Lung (tissue), 12 donors: Measurements from ENCODE around the gene ARHGEF16. TPM values are rescaled to one million over a fixed set of nuclear protein-coding genes. Genes with fewer than 3 reads are reported as not detected.
A peak's percentile ranks its signal among the peaks of the same experiment; 100 is the strongest.

Experiments
- ATAC-seq: fragments of 200-7000 bp; cut with Tn5 transposase; one replicate; pipeline ENCODE4 v1.9.1; 2020; ENCODE audit warnings: moderate number of reproducible peaks; ENCODE audit not compliant: insufficient read depth, low FRiP score
- DNase-seq, 3 donors: peaks; one replicate each; pipeline ENCODE4 v3.0.0-alpha.2; 2013 to 2017
- H3K27ac ChIP-seq, 2 donors: one replicate each; pipeline ENCODE4 v1.5.1; 2013; ENCODE audit warnings: mild to moderate bottlenecking in 2 of 2, moderate library complexity in 2 of 2, control low read depth in 1 of 2, inconsistent platforms in 1 of 2, low read depth in 1 of 2, low read length in 1 of 2
- H3K27me3 ChIP-seq, 3 donors: one replicate each; pipeline ENCODE4 v1.5.1; 2013; ENCODE audit warnings: low read length in 2 of 3; ENCODE audit not compliant: control insufficient read depth in 3 of 3, insufficient read depth in 3 of 3
- H3K36me3 ChIP-seq, 4 donors: one replicate each; pipeline ENCODE4 v1.5.1; 2013; ENCODE audit warnings: low read length in 4 of 4, mild to moderate bottlenecking in 1 of 4, moderate library complexity in 1 of 4; ENCODE audit not compliant: control insufficient read depth in 4 of 4, insufficient read depth in 4 of 4
- H3K4me1 ChIP-seq, 5 donors: one replicate each; pipeline ENCODE4 v1.5.1; 2013; ENCODE audit warnings: low read length in 5 of 5, mild to moderate bottlenecking in 2 of 5, moderate library complexity in 1 of 5; ENCODE audit not compliant: control insufficient read depth in 5 of 5, insufficient read depth in 5 of 5
- H3K4me3 ChIP-seq: one replicate; pipeline ENCODE4 v1.5.1; 2013; ENCODE audit warnings: mild to moderate bottlenecking, control low read depth, moderate library complexity
- H3K9ac ChIP-seq, 2 donors: one replicate each; pipeline ENCODE4 v1.5.1; 2013; ENCODE audit warnings: low read length in 2 of 2, control low read depth in 1 of 2; ENCODE audit not compliant: insufficient read depth in 1 of 2
- H3K9me3 ChIP-seq, 4 donors: one replicate each; pipeline ENCODE4 v1.5.1; 2013; ENCODE audit warnings: low read length in 3 of 4, mild to moderate bottlenecking in 1 of 4, moderate library complexity in 1 of 4; ENCODE audit not compliant: control insufficient read depth in 4 of 4, insufficient read depth in 3 of 4
- CTCF ChIP-seq: IDR thresholded peaks from 2 replicates; pipeline ENCODE4 v1.5.1; 2012; ENCODE audit warnings: mild to moderate bottlenecking; ENCODE audit errors: control extremely low read depth, extremely low read depth
- WGBS, 2 donors: extraction: QIAGEN DNeasy Blood & Tissue Kit; methylation state at CpG; one replicate each; pipeline ENCODE4 v1.1.7; 2013; 5-methylcytosine and 5-hydroxymethylcytosine counted together
- polyA plus RNA-seq, 2 donors: library from polyadenylated mRNA; stranded (reverse); fragments of 200-250 nt; gene quantifications; one replicate each; pipeline ENCODE4 v1.2.1, GENCODE V29; 2013
- total RNA-seq, 2 donors: library from RNA; depleted of rRNA in 1 of 2; stranded (reverse); fragments of >200 nt in 1 of 2; gene quantifications; one replicate each; pipeline ENCODE4 v1.2.1, GENCODE V29; 2014 to 2021
- donor health status: control.
- donor health status: control.
- donor health status: Bipolar disorder and iron deficiency.
- donor health status: healthy.
- donor health status: DM: yes; HTN: yes; CAD: no.

The ARHGEF16 gene
- total and polyA plus RNA-seq, 4 donors: 6.5 to 14.8 (median 9.8) TPM

- Histone ChIP-seq H3K9ac (no peak overlapping the region), H3K36me3 (peaks cover 0 to 5% (median 0%) of the 10 kb centered on the region in 4 donors), H3K4me3 (no peak overlapping the region), H3K27ac (no peak overlapping the region), H3K27me3 (no peaks in the 10 kb centered on the region), H3K4me1 (peaks cover 0 to 28% (median 0%) of the 10 kb centered on the region in 5 donors), H3K9me3 (no peaks in the 10 kb centered on the region)
- TF ChIP-seq CTCF: no peak
- 93 to 94% methylated on average over 31 of the region's 31 CpGs for WGBS, 2 donors
- no peak for ATAC-seq
- no peak for DNase-seq
Measured at GRCh38 chr1:3469104-3469848, 14.8 kb downstream of the ARHGEF16 start.

- Histone ChIP-seq H3K9me3 (no peaks in the 10 kb centered on the region), H3K27ac (no peak overlapping the region), H3K4me3 (no peak overlapping the region), H3K4me1 (peaks cover 0 to 28% (median 0%) of the 10 kb centered on the region in 5 donors), H3K36me3 (peaks cover 0 to 5% (median 0%) of the 10 kb centered on the region in 4 donors), H3K9ac (no peak overlapping the region), H3K27me3 (no peaks in the 10 kb centered on the region)
- no peak for TF ChIP-seq CTCF
- ATAC-seq: no peak
- DNase-seq: peak in 1 of 3 donors; percentile 11
- 92 to 94% methylated on average over 16 to 17 of the region's 17 CpGs for WGBS, 2 donors
Measured at GRCh38 chr1:3469849-3470649, 15.6 kb downstream of the ARHGEF16 start.

- ATAC-seq: no peak
- no peak overlapping the region for H3K27ac ChIP-seq
- 89 to 90% methylated on average over 22 of the region's 22 CpGs for WGBS, 2 donors
- H3K4me1 ChIP-seq: peaks cover 0 to 28% (median 0%) of the 10 kb centered on the region in 5 donors
- H3K27me3 ChIP-seq: no peaks in the 10 kb centered on the region
- no peak for DNase-seq
- no peaks in the 10 kb centered on the region for H3K9me3 ChIP-seq
- H3K9ac ChIP-seq: no peak overlapping the region
- peaks cover 0 to 5% (median 0%) of the 10 kb centered on the region in 4 donors for H3K36me3 ChIP-seq
- no peak overlapping the region for H3K4me3 ChIP-seq
- TF ChIP-seq CTCF: no peak
Measured at GRCh38 chr1:3470650-3471355, 16.3 kb downstream of the ARHGEF16 start.
